Measurements from ENCODE around the gene HOXA7.

The HOXA7 gene

DNA sequence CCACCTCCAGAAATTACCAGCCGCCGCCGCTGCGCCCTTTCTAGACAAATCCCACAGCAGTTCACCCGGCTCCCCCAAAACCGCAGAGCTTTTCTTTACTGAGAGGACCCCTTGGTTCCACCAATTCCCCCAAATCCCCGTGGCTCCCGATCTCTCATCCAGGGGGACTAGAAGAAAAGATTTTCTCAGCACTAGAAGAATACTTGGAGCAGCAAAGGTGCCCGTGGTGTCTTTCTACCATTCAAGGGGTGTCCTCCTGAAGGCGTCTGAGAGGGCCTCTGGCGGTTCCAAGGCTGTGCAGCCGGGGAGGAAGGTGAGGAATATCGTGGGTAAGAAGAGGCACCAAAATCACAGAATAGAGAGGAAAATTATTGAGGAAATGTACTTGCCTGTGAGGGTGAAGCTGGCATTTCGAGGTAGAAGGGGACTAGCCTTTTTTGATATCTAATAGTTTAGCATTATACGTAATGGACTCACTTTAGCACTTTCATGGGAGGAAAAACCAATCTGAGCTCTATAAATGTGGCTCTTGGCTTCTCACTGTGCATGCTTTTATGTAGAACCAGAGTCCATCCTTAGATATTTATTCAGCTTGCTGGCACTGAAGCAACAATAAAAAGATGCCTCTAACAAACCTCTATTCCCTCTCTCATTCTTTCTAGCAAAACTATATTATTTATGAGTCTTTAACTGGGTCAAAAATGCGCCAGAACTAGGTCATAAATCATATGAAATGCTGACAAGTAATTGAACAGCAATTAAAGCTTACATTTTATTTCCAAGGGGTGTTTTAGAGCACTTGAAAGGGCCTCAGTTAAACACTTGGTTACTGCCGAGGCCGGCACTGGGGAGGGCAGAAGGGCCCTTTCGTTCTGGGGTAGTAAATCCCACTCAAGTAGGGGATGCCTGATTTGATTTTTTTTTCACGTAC lies 40.2 kb downstream of the HOXA7 start:
- DNase-seq = no peak

DNA sequence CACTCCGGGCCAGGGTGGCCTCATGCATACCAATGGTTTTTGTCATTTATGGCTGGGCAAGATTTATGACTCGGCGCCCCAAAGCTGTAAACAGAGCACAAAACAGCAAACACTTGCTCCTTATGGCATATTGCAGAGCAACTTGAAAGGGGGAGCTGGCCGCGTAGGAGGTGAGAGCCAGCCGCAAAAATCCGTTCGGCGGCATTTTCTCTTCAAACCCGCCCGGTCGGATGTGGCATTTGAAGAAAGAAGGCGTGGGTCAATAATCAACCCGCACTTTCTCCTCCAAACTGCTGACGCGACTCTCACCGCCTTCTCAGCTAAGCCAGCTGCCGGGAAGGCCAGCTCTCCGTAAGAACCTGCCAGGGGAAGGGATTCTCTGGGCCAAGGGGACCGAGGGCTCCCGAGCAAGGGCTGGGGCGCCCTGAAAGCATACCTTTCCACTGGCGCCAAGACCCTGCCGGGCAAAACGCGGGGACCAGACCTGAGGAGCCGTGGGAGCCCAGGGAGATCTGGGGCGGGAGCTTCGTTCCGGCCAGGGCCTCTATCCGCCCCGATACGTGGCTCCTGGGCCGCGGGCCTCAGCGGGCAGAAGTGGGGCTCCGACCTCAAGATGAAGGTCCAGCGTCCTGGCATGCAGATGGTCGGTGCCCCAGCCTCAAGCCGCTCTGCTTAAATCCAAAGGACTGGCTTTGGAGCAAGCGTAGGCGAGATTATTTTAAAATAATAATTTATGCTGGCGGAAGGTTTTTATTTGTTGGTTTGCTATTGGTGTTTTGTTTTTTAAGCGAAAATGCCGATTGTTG lies 41.1 kb downstream of the HOXA7 start:
- no peak for DNase-seq

DNA sequence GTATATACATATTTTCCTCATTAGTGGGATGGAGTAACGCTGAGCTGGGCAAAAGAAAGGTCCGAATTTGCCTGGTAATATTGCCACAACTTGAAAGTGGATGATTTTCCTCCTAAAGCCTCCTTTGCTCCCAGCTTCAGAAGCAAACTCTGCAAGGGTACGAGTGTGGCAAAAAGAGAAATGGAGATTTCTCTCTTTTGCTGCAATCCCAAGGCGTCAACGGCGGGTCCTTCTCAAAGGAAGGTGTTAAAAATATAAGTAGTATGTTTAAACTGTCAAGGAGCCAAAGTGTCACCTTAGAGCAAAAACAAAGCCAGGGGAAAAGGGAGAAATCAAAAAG lies 41.6 kb downstream of the HOXA7 start:
- no peak for DNase-seq

DNA sequence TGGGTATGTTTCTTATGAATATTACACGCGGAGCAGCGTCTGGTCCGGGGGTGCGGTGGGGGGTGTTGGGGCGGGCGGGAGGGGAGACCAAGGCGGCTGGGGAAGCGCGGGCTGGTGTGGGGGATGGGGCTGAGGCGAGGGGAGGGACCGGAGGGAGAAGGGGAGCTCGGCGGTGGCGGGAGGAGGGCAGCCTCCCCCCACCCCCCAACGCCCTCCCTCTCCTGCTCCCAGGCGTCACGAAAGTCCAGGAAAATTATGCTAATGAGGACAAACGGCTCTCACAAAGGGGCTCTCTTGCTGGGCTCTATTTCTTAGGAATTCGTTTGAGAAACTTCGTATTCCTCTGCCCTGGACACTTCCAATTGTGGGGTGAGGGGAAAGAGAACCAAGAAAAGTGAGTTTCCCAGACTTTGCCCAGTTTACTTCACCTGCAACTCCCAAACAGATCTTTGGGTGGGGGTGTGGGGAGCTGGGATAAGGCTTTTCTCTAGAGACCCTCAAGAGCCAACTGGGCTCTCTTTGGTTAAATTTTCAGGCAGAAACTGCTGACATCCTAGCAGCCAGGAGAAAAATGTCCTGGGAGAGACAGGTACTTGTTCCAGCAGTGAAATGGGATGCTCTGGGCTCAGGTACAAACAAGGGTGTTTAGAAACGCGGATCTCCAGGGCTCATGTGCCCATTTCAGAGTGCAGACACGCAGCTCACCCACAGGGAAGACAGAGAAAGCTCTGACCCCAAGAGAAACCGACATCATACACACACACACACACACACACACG lies 42.3 kb downstream of the HOXA7 start:
- DNase-seq = no peak

DNA sequence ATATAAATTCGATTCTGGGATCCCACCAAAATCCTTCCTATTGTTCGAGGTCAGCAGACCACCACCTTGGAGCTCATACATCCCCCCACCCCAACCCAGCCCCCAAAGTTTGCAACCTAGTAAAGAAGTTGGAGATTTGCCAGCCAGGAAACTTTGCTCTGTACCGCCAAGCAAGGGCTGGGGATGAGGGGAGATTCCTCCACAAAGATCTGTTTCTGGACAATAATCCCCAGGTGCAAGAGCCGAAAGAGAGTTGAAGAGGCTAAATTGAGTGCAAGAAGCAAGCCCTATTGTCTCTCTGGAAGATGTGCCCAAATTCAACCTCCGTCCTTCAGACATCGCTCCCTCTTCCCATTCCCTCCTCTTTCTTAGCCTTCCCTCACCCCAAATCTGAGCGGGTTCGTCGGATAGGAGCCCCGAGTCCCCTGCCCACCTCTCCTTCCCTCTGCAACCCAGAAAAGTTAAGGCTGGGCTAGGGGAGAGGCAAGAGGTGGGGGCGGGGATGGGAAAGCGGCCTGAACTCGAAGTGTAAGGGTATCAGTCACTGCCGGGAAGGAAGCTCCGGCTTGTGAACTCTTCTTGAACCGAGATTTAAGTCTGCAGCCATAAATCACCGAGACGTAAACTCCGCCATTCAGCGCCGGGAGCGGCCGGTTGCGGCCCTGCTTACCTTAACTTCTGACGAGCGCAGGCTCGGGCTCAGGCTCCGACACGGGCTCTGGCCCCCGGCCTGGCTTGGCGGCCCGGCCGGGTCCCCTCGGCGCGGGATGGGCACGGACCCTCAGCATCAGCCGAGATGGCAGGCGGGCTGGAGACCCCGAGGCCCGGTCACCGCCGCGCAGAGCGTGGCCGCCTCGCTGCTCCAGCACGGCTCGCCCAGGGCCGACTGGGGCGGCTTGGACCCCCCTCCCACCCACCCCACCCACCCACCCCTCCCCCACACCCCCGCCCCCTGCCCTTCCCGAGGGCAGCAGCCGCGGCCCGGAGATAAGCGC lies 43.2 kb downstream of the HOXA7 start:
- DNase-seq = no peak

DNA sequence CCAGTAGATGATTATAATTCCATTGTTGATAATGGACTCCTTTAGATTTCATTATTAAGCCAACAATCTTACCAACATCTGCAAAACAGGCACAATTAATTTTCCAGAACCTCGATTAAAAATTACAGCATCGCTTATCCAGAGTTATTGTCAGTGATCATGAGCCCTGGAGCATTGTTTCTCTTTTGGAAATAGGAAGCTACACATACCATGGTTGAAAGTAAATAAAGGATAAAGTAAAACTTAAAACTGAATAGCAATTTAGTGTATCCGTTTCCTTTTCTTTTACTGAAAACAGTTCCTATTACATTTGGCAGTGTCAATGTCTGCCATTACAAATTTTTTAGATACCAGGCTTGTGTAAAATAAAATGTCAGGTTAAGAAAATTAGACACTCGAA lies 44.1 kb downstream of the HOXA7 start:
- DNase-seq = no peak

DNA sequence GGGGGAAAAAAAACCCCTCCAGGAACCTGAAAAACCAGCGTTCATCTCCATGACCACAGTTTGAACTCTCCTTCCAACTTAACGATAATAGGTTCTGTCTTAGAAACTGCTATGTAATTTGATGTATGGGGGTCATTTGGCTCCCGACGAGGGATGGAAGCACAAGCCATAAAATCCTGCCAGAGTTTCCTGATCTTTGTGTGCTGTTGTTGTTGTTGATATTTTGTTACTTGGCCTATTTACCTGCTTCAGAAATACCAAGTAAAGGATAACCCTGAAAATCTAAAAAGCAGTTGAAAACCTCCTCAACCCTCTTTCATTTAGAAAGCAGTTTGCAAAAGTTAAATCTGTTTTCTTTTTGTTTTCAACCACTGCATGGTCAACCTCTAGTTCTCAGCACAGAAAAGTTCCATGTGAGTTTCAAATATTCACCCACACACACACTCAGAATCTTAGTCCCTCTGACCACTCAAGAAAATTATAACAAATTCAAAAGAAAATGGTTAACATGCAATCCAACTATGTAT lies 44.7 kb downstream of the HOXA7 start:
- DNase-seq = no peak

DNA sequence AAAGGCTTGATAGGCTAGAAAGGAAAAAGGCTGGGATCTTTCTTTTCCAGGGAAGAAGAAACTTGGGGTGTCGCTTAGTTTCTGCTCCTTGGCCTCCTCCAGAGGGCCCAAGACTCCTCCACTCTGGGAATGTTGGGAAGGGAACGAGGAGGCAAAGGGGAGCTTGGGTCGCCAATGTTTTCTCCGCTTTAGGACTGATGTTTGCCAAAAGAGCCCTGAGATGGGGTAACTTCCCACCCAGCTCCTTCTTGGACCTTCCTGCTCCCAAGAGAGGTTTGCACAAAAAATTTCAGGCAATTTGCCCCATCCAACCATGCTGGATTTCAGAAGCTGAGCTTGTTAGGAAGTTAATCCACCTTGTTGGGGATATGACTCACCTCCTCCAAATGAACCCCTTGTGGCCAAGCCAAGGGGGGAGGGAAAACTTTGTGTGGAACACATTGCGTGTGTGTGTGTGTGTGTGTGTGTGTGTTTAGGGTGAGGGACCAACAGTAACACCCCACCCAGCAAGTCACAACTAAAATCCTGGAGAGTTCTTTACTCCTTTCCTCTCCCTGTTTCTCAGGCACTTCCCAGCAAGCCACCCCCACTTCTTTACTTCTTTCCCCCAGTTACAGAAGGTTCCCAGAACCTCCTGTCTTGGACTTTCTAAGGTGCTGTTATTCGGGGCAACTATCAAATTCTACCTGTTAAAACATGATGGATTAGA lies 45.3 kb downstream of the HOXA7 start:
- no peak for DNase-seq

DNA sequence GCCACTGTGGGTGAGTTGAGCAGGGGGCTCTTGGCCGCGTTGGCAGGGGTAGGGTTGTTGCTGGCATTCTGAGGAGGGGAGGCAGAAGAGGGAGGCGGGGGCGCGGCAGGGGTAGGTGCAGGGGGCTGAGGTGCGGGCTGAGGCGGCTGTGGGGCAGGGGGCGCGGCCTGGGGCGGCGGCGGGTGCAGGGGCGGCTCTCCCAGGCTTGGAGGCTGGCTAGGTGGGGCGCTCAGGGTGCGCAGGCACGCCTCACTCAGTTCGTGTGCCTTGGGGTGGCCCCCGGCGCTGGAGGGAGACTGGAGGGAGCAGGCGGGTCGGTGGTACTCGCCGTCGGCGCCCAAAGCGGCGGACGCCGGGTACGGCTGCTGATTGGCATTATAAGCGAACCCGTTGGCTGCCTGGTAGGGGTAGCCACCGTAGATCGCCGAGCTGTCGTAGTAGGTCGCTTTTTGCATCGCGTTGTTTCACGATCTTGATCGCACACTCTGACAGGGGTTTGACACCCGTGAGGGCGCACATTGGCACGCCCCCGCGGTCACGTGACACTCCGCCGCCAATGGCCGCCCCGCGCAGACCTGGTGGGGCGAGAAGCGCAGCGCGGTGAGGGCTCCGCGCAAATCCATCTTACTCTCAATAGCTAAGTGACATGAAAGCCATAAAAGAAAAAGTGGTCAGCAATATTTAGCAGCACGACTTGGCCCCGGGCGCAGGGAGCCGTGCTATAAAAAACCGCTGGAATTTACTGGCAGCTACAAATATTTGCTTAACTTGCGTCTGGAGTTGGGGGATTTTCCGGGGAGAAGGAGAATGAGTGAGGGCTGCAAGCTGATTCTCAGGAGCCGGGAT lies 46.1 kb downstream of the HOXA7 start:
- no peak for DNase-seq

DNA sequence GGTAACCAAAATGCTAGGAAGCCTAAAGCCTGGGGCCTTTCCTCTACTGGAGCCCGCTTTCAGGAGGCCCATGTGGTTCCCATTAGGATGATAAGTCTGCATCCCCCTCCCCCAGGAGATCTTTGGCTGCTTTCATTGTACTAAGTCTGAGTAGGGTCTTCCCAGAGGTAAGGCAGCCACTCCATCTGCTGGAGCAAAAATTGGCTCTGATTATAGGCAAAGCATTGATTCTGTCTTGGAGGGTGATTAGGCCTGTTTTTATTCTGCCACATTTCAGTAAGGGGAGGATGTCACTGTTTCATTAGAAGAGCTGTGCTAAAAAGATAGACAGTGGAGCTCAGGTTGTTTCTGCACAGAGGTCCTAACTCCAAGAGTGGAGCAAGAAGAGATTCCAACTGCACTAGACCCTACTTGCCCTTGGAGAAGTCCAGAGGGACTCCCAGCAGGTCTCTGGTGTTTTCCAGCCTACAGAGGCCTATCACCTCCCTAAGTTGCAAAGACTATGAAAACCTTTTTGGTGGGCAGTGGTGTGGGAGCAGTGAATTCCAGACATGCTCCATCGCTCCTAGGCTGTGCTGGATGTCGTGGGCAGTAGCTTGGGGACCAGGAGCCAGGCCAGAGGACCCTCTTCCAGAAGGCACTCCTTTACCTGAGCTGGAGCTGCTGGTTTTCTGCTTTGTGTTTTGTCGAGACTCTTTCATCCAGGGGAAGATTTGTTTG lies 46.8 kb downstream of the HOXA7 start:
- DNase-seq = no peak

DNA sequence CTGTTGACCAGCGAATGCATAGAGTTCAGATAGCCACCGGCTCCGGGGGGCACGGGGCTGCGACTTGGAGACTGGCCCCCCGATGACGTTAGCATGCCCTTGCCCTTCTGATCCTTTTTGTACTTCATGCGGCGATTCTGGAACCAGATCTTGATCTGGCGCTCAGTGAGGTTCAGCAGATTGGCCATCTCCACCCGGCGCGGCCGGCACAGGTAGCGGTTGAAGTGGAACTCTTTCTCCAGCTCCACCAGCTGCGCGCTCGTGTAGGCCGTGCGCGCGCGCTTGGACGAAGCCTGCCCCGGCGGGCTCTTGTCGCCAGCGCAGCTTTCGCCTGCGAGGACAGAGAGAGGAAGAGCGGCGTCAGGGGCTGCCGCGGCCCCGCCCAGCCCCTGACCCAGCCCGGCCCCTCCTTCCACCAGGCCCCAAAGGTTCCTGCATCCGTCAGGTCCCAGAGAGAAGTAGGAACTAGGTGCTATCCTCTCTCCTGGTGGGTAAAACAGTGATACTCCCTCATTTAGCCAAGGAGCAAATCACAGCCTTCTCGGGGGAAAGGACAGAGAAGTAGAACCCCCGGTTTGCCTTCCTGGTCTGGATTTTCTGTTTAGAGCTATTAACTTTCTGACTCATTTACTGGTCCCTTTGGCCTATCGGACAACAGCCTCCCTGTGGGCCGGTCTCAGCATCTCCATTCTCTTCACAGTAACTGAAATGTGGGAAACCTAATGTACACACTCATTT lies 47.9 kb downstream of the HOXA7 start:
- DNase-seq = no peak

DNA sequence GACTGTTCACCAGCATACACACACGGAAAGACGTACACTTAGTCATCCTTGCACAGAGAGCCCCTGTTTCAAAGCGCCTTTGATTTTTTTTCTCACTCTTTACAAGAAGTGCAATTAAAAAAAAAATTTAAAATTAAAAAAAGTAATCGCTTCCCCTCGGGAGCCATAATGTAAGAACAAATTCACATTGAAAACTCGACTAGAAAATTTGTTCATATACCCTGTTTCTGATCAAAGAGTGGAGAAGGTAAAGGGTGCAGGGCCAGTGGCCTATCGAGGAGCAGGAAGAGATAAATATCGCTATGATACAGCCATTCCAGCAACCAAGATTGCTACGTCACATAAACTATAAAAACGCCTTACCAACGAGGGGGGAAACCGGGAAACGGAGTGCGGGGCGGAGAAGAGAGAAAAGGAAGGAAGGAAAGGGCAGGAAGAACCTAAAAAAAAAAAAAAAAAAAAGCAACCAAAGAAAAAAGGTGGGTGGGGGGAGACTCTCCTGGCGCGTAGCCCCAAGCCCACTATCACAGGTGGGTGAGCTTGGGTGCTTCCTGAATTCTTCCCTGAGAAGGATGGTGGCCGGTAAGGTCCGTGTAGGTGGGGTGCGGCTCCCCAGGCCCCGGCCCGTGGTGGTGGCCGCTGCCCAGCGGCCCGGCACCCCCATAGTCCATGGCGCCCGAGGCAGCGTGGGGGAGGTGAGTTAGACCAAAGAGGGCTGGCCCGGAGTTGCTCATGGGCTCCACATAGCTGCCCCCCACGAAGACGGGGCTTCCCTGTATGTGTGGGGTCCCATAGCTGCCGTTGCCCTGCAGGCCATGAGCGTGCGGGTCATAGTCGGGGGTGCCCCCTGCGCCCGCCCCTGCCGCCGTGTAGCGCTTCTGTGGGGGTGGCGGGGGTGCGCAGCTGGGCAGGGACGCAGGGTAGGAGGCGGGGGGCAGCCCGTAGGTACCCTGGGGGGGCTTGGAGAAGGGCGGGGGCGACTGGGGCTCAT lies 48.8 kb downstream of the HOXA7 start:
- no peak for DNase-seq

DNA sequence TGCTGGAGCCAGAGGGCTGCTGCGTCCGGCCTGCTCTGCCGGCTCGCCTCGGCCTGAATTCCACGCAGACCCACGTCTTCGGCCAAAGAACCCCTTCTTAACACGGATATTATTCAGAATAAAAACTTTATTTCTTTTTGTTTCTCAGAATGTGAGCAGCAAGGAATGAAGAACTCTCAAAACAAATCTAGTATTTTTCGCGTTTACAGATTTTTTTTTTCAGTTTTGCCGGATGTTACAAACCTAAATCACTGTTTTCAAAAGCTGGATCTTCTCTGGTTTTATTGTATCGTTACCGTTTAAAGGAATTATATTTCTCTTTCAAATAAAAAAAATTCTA lies 49.6 kb downstream of the HOXA7 start:
- DNase-seq = no peak

DNA sequence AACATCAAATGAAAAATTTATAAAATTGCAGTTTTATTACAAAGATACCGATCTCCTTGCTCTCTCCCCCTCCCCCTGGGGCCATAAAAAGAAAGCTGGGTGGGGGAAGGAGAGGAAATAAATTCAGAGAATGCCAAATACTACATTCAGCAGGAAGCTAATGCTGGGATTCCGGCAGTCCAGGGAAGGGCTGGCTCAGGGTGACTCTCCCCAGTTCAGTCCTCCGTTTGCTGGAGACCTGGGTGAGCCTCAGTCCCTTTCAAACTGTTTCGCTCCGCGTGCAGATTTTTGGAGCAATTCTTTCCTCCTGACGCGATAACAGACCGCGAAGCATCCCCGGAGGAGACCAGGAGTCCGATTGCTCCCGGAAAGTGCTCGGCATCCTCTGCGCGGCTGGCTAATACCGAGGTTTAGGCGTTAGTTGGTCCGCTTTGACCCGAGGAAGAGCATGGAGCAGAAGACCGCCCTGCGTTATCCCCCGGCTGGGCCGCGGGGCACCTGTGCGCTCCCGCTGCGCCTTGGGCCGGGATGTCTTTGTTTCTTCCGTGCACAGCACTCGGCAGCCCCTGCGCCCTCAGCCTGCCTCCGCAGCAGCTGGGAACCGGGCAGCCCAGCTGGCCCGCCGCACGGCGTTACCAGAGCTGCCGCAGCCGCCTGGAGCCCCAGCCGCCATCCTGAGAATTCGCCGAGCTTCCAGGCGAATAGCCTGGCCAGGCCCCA lies 50.1 kb downstream of the HOXA7 start:
- DNase-seq = no peak

DNA sequence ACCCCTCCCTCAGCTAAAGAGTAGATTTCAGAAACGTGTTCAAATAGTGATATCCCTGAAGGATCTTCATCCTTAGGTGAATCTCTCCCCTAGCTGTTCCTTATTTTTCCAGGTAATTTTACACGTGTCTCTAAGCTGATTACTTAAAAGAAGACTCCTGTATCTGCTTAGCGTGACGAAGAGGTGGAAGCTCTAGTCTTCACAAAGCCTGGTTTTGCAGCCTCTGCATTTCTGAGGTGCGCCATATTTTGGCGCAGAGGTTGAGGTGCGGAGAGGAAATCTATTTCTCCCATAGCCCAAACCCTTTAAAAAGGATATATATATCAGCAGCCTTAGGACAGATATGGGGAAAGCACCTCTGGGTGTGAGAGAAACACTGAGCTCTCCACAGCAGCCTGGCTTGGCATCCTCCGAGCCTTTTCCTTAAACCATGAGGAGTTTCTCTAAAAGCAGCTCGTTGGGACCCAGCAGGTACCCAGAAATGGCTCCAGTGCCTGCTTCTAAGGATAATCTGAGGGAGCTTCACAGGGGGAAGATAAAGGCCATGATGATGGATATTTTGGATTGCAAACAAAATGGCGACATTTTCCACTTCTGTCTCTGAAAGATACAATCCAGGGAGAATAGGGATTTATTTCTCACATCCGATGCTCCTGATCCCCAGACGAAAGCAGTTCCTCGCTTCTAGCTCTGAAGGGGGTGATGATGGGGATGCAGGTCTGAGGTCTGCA lies 51.0 kb downstream of the HOXA7 start:
- DNase-seq = no peak
